ENCODE data around the gene CARD11. TPM values are rescaled to one million over a fixed set of nuclear protein-coding genes. Genes with fewer than 3 reads are reported as not detected.

Gene CARD11
- polyA plus RNA-seq, 1 donor from 2014 or later: not detected

DNA sequence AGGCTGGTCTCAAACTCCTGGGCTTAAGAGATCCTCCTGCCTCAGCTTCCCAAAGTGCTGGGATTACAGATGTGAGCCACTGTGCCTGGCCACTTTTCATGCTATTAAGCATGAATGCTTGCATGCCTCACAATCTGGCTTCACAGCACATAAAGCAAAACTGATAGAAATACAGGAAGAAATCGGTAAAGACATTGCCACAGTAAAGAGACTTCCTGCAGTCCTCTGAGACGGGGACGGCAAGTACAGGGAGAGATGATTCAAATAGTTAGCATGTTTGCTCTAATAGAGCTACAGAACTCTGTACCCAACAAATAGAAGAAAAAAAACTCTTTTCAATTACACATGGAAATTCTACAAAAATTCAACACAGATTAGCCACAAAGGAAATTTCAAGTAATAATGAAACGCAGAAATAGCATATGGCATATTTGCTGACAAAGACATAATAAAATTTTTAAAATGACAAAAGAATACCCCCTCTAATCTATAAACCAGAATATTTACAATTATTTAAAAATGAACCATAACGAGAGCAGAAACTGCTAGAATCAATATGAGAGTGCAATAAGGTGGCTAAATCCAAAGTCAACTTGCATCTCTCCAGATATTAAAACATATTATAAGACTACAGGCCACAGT, 32.3 kb downstream of the CARD11 start:
- H3F3A ChIP-seq (ENCODE audit: insufficient read depth, low read length, poor library complexity, severe bottlenecking): no peaks in the 10 kb centered on the region
- no peaks in the 10 kb centered on the region for H3K9me2 ChIP-seq (ENCODE audit: insufficient read depth, low read length)
- H2AFZ ChIP-seq (ENCODE audit: low read depth, low read length): no peak overlapping the region
- H3K4me2 ChIP-seq (ENCODE audit: low read length): no peak overlapping the region
- no peak overlapping the region for H3K4me3 ChIP-seq (ENCODE audit: low read length)
- no peak overlapping the region for H3K9ac ChIP-seq (ENCODE audit: low read length)
- H3K36me3 ChIP-seq (ENCODE audit: insufficient read depth, low read length): no peaks in the 10 kb centered on the region
- no peaks in the 10 kb centered on the region for H4K20me1 ChIP-seq (ENCODE audit: insufficient read depth)
- no peaks in the 10 kb centered on the region for H3K27me3 ChIP-seq (ENCODE audit: insufficient read depth, low read depth, low read length)
- no peak overlapping the region for H3K27ac ChIP-seq (ENCODE audit: low read length)
- no peaks in the 10 kb centered on the region for H3K79me2 ChIP-seq (replicated peaks; ENCODE audit: insufficient read depth, low read length)
- no peaks in the 10 kb centered on the region for H3K9me3 ChIP-seq (ENCODE audit: low read length)
- TF ChIP-seq, protein P1, sequence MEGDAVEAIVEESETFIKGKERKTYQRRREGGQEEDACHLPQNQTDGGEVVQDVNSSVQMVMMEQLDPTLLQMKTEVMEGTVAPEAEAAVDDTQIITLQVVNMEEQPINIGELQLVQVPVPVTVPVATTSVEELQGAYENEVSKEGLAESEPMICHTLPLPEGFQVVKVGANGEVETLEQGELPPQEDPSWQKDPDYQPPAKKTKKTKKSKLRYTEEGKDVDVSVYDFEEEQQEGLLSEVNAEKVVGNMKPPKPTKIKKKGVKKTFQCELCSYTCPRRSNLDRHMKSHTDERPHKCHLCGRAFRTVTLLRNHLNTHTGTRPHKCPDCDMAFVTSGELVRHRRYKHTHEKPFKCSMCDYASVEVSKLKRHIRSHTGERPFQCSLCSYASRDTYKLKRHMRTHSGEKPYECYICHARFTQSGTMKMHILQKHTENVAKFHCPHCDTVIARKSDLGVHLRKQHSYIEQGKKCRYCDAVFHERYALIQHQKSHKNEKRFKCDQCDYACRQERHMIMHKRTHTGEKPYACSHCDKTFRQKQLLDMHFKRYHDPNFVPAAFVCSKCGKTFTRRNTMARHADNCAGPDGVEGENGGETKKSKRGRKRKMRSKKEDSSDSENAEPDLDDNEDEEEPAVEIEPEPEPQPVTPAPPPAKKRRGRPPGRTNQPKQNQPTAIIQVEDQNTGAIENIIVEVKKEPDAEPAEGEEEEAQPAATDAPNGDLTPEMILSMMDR (IDR thresholded peaks at IDR 0.05; ENCODE audit: poor library complexity, severe bottlenecking): no peak
- TF ChIP-seq EZH2 (IDR thresholded peaks at IDR 0.05; ENCODE audit: borderline replicate concordance, insufficient read depth, low read length, poor library complexity, severe bottlenecking): no peak
- TF ChIP-seq, protein P2, sequence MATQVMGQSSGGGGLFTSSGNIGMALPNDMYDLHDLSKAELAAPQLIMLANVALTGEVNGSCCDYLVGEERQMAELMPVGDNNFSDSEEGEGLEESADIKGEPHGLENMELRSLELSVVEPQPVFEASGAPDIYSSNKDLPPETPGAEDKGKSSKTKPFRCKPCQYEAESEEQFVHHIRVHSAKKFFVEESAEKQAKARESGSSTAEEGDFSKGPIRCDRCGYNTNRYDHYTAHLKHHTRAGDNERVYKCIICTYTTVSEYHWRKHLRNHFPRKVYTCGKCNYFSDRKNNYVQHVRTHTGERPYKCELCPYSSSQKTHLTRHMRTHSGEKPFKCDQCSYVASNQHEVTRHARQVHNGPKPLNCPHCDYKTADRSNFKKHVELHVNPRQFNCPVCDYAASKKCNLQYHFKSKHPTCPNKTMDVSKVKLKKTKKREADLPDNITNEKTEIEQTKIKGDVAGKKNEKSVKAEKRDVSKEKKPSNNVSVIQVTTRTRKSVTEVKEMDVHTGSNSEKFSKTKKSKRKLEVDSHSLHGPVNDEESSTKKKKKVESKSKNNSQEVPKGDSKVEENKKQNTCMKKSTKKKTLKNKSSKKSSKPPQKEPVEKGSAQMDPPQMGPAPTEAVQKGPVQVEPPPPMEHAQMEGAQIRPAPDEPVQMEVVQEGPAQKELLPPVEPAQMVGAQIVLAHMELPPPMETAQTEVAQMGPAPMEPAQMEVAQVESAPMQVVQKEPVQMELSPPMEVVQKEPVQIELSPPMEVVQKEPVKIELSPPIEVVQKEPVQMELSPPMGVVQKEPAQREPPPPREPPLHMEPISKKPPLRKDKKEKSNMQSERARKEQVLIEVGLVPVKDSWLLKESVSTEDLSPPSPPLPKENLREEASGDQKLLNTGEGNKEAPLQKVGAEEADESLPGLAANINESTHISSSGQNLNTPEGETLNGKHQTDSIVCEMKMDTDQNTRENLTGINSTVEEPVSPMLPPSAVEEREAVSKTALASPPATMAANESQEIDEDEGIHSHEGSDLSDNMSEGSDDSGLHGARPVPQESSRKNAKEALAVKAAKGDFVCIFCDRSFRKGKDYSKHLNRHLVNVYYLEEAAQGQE (IDR thresholded peaks at IDR 0.05; ENCODE audit: borderline replicate concordance): no peak
- TF ChIP-seq EP300 (conservative IDR thresholded peaks at IDR 0.05; ENCODE audit: poor library complexity, severe bottlenecking): no peak
- TF ChIP-seq RAD21 (conservative IDR thresholded peaks at IDR 0.05): no peak
- no peak for TF ChIP-seq MXI1 (conservative IDR thresholded peaks at IDR 0.05; ENCODE audit: poor library complexity, severe bottlenecking)
- no peak for TF ChIP-seq SMC3 (conservative IDR thresholded peaks at IDR 0.05; ENCODE audit: poor library complexity)
- no peak for TF ChIP-seq POLR2AphosphoS5 (IDR thresholded peaks at IDR 0.05)
- TF ChIP-seq TAF1 (IDR thresholded peaks at IDR 0.05; ENCODE audit: low read depth): no peak

DNA sequence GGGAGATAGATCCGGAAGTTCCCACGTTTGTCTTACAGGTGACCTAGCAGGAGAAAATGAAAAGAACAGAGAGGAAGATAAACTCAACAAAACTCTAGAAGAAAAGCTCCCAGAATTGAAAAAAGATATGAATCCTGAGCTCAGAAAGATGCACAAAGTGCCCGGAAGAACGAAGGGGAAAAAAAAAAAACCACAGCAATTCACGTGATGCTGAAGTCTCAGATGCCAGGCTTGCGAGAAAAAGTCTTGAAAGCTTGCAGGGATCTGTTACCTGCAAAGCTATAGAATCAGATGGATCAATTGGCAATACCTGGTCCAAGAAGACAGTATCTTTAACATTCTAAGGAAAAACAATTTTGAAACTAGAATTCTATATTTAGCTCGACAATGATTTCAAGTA, 33.5 kb downstream of the CARD11 start:
- no peak overlapping the region for H3K27ac ChIP-seq (ENCODE audit: low read length)
- H3K79me2 ChIP-seq (replicated peaks; ENCODE audit: insufficient read depth, low read length): no peaks in the 10 kb centered on the region
- TF ChIP-seq MXI1 (conservative IDR thresholded peaks at IDR 0.05; ENCODE audit: poor library complexity, severe bottlenecking): no peak
- TF ChIP-seq TAF1 (IDR thresholded peaks at IDR 0.05; ENCODE audit: low read depth): no peak
- no peak for TF ChIP-seq RAD21 (conservative IDR thresholded peaks at IDR 0.05)
- no peak for TF ChIP-seq EZH2 (IDR thresholded peaks at IDR 0.05; ENCODE audit: borderline replicate concordance, insufficient read depth, low read length, poor library complexity, severe bottlenecking)
- no peaks in the 10 kb centered on the region for H3K27me3 ChIP-seq (ENCODE audit: insufficient read depth, low read depth, low read length)
- no peak overlapping the region for H3K4me2 ChIP-seq (ENCODE audit: low read length)
- H4K20me1 ChIP-seq (ENCODE audit: insufficient read depth): no peaks in the 10 kb centered on the region
- H3K36me3 ChIP-seq (ENCODE audit: insufficient read depth, low read length): no peaks in the 10 kb centered on the region
- no peak overlapping the region for H2AFZ ChIP-seq (ENCODE audit: low read depth, low read length)
- H3K9me2 ChIP-seq (ENCODE audit: insufficient read depth, low read length): no peaks in the 10 kb centered on the region
- no peaks in the 10 kb centered on the region for H3K9me3 ChIP-seq (ENCODE audit: low read length)
- H3K4me3 ChIP-seq (ENCODE audit: low read length): no peak overlapping the region
- no peak overlapping the region for H3K9ac ChIP-seq (ENCODE audit: low read length)
- no peaks in the 10 kb centered on the region for H3F3A ChIP-seq (ENCODE audit: insufficient read depth, low read length, poor library complexity, severe bottlenecking)
